COLO668 (cell line): ENCODE results near the gene MTFP1.
A peak's percentile ranks its signal among the peaks of the same experiment; 100 is the strongest.
"Not testable (repeated sequence)": the region's sequence is repeated elsewhere in the genome, so short reads cannot be mapped to it uniquely, and the experiment has no call there.

ENCODE experiments used
- DNase-seq: peaks from one replicate; lab custom pipeline; 2025; ENCODE audit not compliant: unreplicated experiment; lab: John Stamatoyannopoulos, UW

MTFP1 gene

GRCh38 chr22:30425327-30425615 is 297 bp upstream of the MTFP1 start:
- DNase-seq, result no peak

- peak; percentile 84 for DNase-seq
Measured at GRCh38 chr22:30426388-30427353, 1.1 kb downstream of the MTFP1 start.

GRCh38 chr22:30427871-30428270 is 2.3 kb downstream of the MTFP1 start:
- no peak for DNase-seq

GRCh38 chr22:30429887-30430286 is 4.3 kb downstream of the MTFP1 start:
- no peak for DNase-seq

GRCh38 chr22:30430933-30431332 is 5.4 kb downstream of the MTFP1 start:
- DNase-seq, result peak; percentile 6

- DNase-seq, result no peak
Measured at GRCh38 chr22:30432096-30432495, 6.5 kb downstream of the MTFP1 start.

- DNase-seq, result no peak
Measured at GRCh38 chr22:30432520-30432919, 7.0 kb downstream of the MTFP1 start.

GRCh38 chr22:30433227-30433626 is 7.7 kb downstream of the MTFP1 start:
- DNase-seq, result no peak

GRCh38 chr22:30433773-30434172 is 8.2 kb downstream of the MTFP1 start:
- DNase-seq, result no peak

GRCh38 chr22:30434843-30435242 is 9.3 kb downstream of the MTFP1 start:
- no peak for DNase-seq

- DNase-seq, result no peak
Measured at GRCh38 chr22:30435674-30436126, 10.1 kb downstream of the MTFP1 start.

- no peak for DNase-seq
Measured at GRCh38 chr22:30436196-30436595, 10.6 kb downstream of the MTFP1 start.

- no peak for DNase-seq
Measured at GRCh38 chr22:30438559-30438958, 13.0 kb downstream of the MTFP1 start.

- no peak for DNase-seq
Measured at GRCh38 chr22:30439226-30439625, 13.7 kb downstream of the MTFP1 start.

GRCh38 chr22:30439836-30440235 is 14.3 kb downstream of the MTFP1 start:
- DNase-seq, result no peak

GRCh38 chr22:30441088-30441487 is 15.5 kb downstream of the MTFP1 start:
- DNase-seq, result no peak

- DNase-seq, result peak; percentile 54
Measured at GRCh38 chr22:30444632-30445437, 19.3 kb downstream of the MTFP1 start.

- no peak for DNase-seq
Measured at GRCh38 chr22:30445438-30446145, 20.0 kb downstream of the MTFP1 start.

GRCh38 chr22:30447656-30448055 is 22.1 kb downstream of the MTFP1 start:
- no peak for DNase-seq

- DNase-seq, result not testable (repeated sequence)
Measured at GRCh38 chr22:30451488-30451887, 25.9 kb downstream of the MTFP1 start.

- DNase-seq, result no peak
Measured at GRCh38 chr22:30452861-30453260, 27.3 kb downstream of the MTFP1 start.
